Posterior cingulate gyrus (tissue), 11 donors: Measurements from ENCODE around the gene FAM89B.

Source experiments
- DNase-seq, 10 donors: peaks; one replicate each; pipeline versions ENCODE4 v3.0.0 to v3.0.0-alpha.2; 2020 to 2021; ENCODE audit warnings: mixed read lengths in 3 of 10
- intact Hi-C: fragments of 100-400 bp; cut with DNase I; formaldehyde crosslinking; loops from one replicate; pipeline ENCODE4 v1.15.1; 2023

FAM89B gene

GRCh38 chr11:65538915-65539743 is 33.2 kb upstream of the FAM89B start:
- intact Hi-C loops = no loop called here
- peak in 1 of 10 donors; percentile 90 for DNase-seq

- DNase-seq = peak in 1 of 10 donors; percentile 89
Measured at GRCh38 chr11:65539744-65540289, 32.5 kb upstream of the FAM89B start.

GRCh38 chr11:65540290-65541092 is 31.8 kb upstream of the FAM89B start:
- intact Hi-C loops = loop anchor here (1.0 kb wide), 2 partner anchors 30 to 54 kb away; partner anchors contain the start of gene ZNRD2
- DNase-seq = peak; percentile 82 to 99 (median 90)

More at GRCh38 chr11:65539744-65540289, 32.5 kb upstream of the FAM89B start:
- intact Hi-C loops = loop anchor here (1.0 kb wide), 2 partner anchors 30 to 54 kb away; partner anchors contain the start of gene ZNRD2

GRCh38 chr11:65541093-65541982 is 31.0 kb upstream of the FAM89B start:
- no peak for DNase-seq
- intact Hi-C loops = no loop called here

GRCh38 chr11:65542738-65543390 is 29.5 kb upstream of the FAM89B start:
- intact Hi-C loops = no loop called here
- DNase-seq = no peak

- no peak for DNase-seq
- intact Hi-C loops = no loop called here
Measured at GRCh38 chr11:65545853-65546216, 26.5 kb upstream of the FAM89B start.

- intact Hi-C loops = no loop called here
- DNase-seq = peak in 6 of 10 donors; percentile 38 to 95 (median 53)
Measured at GRCh38 chr11:65546217-65546958, 25.9 kb upstream of the FAM89B start.

GRCh38 chr11:65547446-65548125 is 24.8 kb upstream of the FAM89B start:
- DNase-seq = no peak
- intact Hi-C loops = no loop called here

- intact Hi-C loops = no loop called here
- no peak for DNase-seq
Measured at GRCh38 chr11:65548395-65548794, 23.9 kb upstream of the FAM89B start.

- intact Hi-C loops = no loop called here
- DNase-seq = no peak
Measured at GRCh38 chr11:65549096-65549495, 23.2 kb upstream of the FAM89B start.

- peak in 3 of 10 donors; percentile 44 to 90 (median 88) for DNase-seq
- intact Hi-C loops = no loop called here
Measured at GRCh38 chr11:65551572-65552387, 20.6 kb upstream of the FAM89B start.

- DNase-seq = no peak
- intact Hi-C loops = no loop called here
Measured at GRCh38 chr11:65552388-65552951, 19.9 kb upstream of the FAM89B start.

- intact Hi-C loops = no loop called here
- DNase-seq = no peak
Measured at GRCh38 chr11:65553301-65554001, 18.9 kb upstream of the FAM89B start.

- intact Hi-C loops = no loop called here
- DNase-seq = no peak
Measured at GRCh38 chr11:65554057-65554818, 18.1 kb upstream of the FAM89B start.

GRCh38 chr11:65554842-65555430 is 17.4 kb upstream of the FAM89B start:
- intact Hi-C loops = no loop called here
- no peak for DNase-seq
